GM12878 (cell line): ENCODE measurements around the gene KCNIP3. TPM values are rescaled to one million over a fixed set of nuclear protein-coding genes. Genes with fewer than 3 reads are reported as not detected.

Experiments used
- ATAC-seq: fragments of 200-7000 bp; cut with Tn5 transposase; 3 replicates; pipeline ENCODE4 v1.9.1; 2020; ENCODE audit warnings: mild to moderate bottlenecking, moderate library complexity
- BruUV-seq: library from RNA; stranded (reverse); fragments of 400-500 nt; replicated peaks from 2 replicates; lab custom pipeline; 2021; lab: Mats Ljungman, UMichigan
- CTCF ChIA-PET: fragments of 300-600 bp; sonication (Branson Sonifier 250); formaldehyde crosslinking; extraction: SDS; loops from one replicate; lab custom pipeline; 2021; ENCODE audit warnings: inconsistent platforms; lab: Yijun Ruan, JAX
- POLR2A ChIA-PET: fragments of 350-600 bp; formaldehyde crosslinking; extraction: SDS; loops from one replicate; lab custom pipeline; 2021; ENCODE audit warnings: inconsistent platforms; lab: Charles Lee
- RAD21 ChIA-PET: fragments of 300-600 bp; sonication (Branson Sonifier 250); formaldehyde crosslinking; loops from one replicate; lab custom pipeline; 2023; ENCODE audit warnings: antibody characterized with exemption; ENCODE audit not compliant: unreplicated experiment; lab: Charles Lee
- SMC1A ChIA-PET: fragments of 300-600 bp; sonication (Branson Sonifier 250); formaldehyde crosslinking; loops from one replicate; lab custom pipeline; 2023; ENCODE audit not compliant: unreplicated experiment, uncharacterized antibody; lab: Charles Lee
- DNase-seq: peaks from one replicate; pipeline ENCODE4 v3.0.0-alpha.2; 2011; ENCODE audit warnings: low read depth, low spot score
- FAIRE-seq: peaks from 3 replicates; lab custom pipeline; 2011; peaks lifted over from hg19 to GRCh38; lab: Jason Lieb, UNC
- H2AFZ ChIP-seq: 2 replicates; pipeline ENCODE4 v1.6.0; 2011; ENCODE audit warnings: low read depth, low read length, control low read depth; ENCODE audit not compliant: control insufficient read depth
- H3K27ac ChIP-seq: 2 replicates; pipeline ENCODE4 v1.5.1; 2011; ENCODE audit warnings: control low read depth; ENCODE audit not compliant: control insufficient read depth, insufficient read depth
- H3K27me3 ChIP-seq, 2 experiments: replicated peaks in 1 of 2; 2 replicates each; pipeline versions ENCODE4 v1.6.0 to v1.6.1; 2011; ENCODE audit warnings: low read length in 1 of 2; ENCODE audit not compliant: control insufficient read depth in 2 of 2, insufficient read depth in 2 of 2
- H3K36me3 ChIP-seq, 2 experiments: 2 replicates each; pipeline ENCODE4 v1.5.1; 2011; ENCODE audit warnings: low read length in 1 of 2; ENCODE audit not compliant: control insufficient read depth in 2 of 2, insufficient read depth in 2 of 2
- H3K4me1 ChIP-seq: 2 replicates; pipeline ENCODE4 v1.6.1; 2011; ENCODE audit warnings: mild to moderate bottlenecking, low read length, moderate library complexity, mixed read lengths; ENCODE audit not compliant: control insufficient read depth, insufficient read depth
- H3K4me2 ChIP-seq: 2 replicates; pipeline ENCODE4 v1.6.0; 2011; ENCODE audit warnings: control low read depth; ENCODE audit not compliant: control insufficient read depth, insufficient read depth
- H3K4me3 ChIP-seq: fragments of 200-600 bp; sonication (generic); 2 replicates; pipeline ENCODE4 v1.5.1; 2016
- H3K79me2 ChIP-seq: 2 replicates; pipeline ENCODE4 v1.6.0; 2011; ENCODE audit warnings: low read length; ENCODE audit not compliant: control insufficient read depth, insufficient read depth
- H3K9ac ChIP-seq: 2 replicates; pipeline ENCODE4 v1.8.0; 2011; ENCODE audit warnings: low read length, control low read depth, mixed read lengths; ENCODE audit not compliant: control insufficient read depth, insufficient read depth
- H3K9me3 ChIP-seq: replicated peaks from 3 replicates; pipeline ENCODE4 v1.5.1; 2011; ENCODE audit warnings: mild to moderate bottlenecking, low read length; ENCODE audit not compliant: control insufficient read depth, insufficient read depth
- H4K20me1 ChIP-seq: 2 replicates; pipeline ENCODE4 v1.6.0; 2011; ENCODE audit not compliant: control insufficient read depth, insufficient read depth
- BCLAF1 ChIP-seq: fragments of 450-650 bp; IDR thresholded peaks from 2 replicates; pipeline ENCODE4 v1.6.1; 2017; ENCODE audit warnings: antibody characterized with exemption, mild to moderate bottlenecking, moderate library complexity
- CTCF ChIP-seq, 3 experiments: IDR thresholded peaks in 2 of 3; conservative IDR thresholded peaks in 1 of 3; 2 replicates each; pipeline ENCODE4 v1.5.1; 2011; ENCODE audit warnings: low read depth in 3 of 3, low read length in 3 of 3, mild to moderate bottlenecking in 3 of 3, control low read depth in 2 of 3, moderate library complexity in 2 of 3, inconsistent platforms in 1 of 3, mixed read lengths in 1 of 3; ENCODE audit not compliant: control insufficient read depth in 2 of 3, insufficient read depth in 1 of 3; ENCODE audit errors: extremely low read depth in 1 of 3
- EZH2 ChIP-seq: IDR thresholded peaks from 2 replicates; pipeline ENCODE4 v1.6.1; 2012; ENCODE audit warnings: low read depth, mild to moderate bottlenecking, control low read depth, inconsistent platforms, low read length, borderline replicate concordance; ENCODE audit not compliant: control insufficient read depth
- JUND ChIP-seq: IDR thresholded peaks from 2 replicates; pipeline ENCODE4 v1.6.1; 2012; ENCODE audit warnings: low read depth, mild to moderate bottlenecking, low read length, improper control_type of control experiment, moderate library complexity
- ZNF24 ChIP-seq: fragments of 450-650 bp; IDR thresholded peaks from 2 replicates; pipeline ENCODE4 v1.6.1; 2017; ENCODE audit warnings: antibody characterized with exemption, mild to moderate bottlenecking
- ZNF687 ChIP-seq: fragments of 450-650 bp; IDR thresholded peaks from 2 replicates; pipeline ENCODE4 v1.6.1; 2017; ENCODE audit warnings: mild to moderate bottlenecking, moderate library complexity
- WGBS: methylation state at CpG from one replicate; pipeline ENCODE4 v1.1.6; 2016; ENCODE audit warnings: low lambda C conversion rate; ENCODE audit not compliant: insufficient replicate concordance, insufficient coverage; ENCODE audit errors: missing lambda C conversion rate; 5-methylcytosine and 5-hydroxymethylcytosine counted together
- in situ Hi-C: fragments of 300-500 bp; cut with MboI; formaldehyde crosslinking; loops from 9 replicates; pipeline ENCODE4 v1.14.3; 2018; ENCODE audit warnings: mixed read lengths
- intact Hi-C: fragments of 100-400 bp; cut with micrococcal nuclease; formaldehyde crosslinking; loops from one replicate; pipeline ENCODE4 v1.14.2; 2022; ENCODE audit not compliant: unreplicated experiment
- polyA plus RNA-seq, 11 experiments: library from polyadenylated mRNA; depleted of rRNA in 4 of 11; unstranded in 6 of 11; stranded (reverse) in 5 of 11; fragments of >200 nt; fragmentation: Nextera tagmentation in 4 of 11; fragmentation: Illumina TruSeq in 1 of 11; extraction: Ambion mirVana in 4 of 11; extraction: Trizol in 1 of 11; gene quantifications; 1 replicate in 1 of 11; 2 replicates in 10 of 11; pipeline versions ENCODE4 v1.2.1 to v1.2.3, GENCODE V29; 2011 to 2016; ENCODE audit warnings: inconsistent platforms in 2 of 11, missing spikeins in 2 of 11, low read depth in 1 of 11
- total RNA-seq, 4 experiments: library from RNA; depleted of rRNA in 3 of 4; stranded (reverse); fragments of >200 nt in 3 of 4; fragmentation: Illumina TruSeq in 1 of 4; extraction: Trizol in 1 of 4; gene quantifications; 2 replicates each; pipeline versions ENCODE4 v1.2.1 to v1.2.3, GENCODE V29; 2013 to 2021

KCNIP3 gene
- total and polyA plus RNA-seq, 10 of the 15 experiments (the other 5 are each of a cell fraction or from before 2014, with no cell fraction given), result not detected

- peaks cover 0 to 1% of the 10 kb centered on the region in 2 experiments; a peak in 1 of 4 replicates for H3K27me3 ChIP-seq
- 15% methylated on average over 8 of the region's 8 CpGs for WGBS
- CTCF ChIA-PET, result interaction anchor here (1.6 to 2.0 kb wide), 2 partner anchors 8 to 10 kb away, joined by 5 read pairs; no protein-coding TSS in a partner anchor
- no peaks in the 10 kb centered on the region for H3K4me1 ChIP-seq
- ATAC-seq, result no peak; the same call in 2 of the 3 replicates
- H3K36me3 ChIP-seq, result no peaks in the 10 kb centered on the region
- no TSS peak for BruUV-seq
- DNase-seq, result no peak
- H4K20me1 ChIP-seq, result no peaks in the 10 kb centered on the region
- intact Hi-C loops, result no loop called here
- in situ Hi-C loops, result no loop called here
- TF ChIP-seq CTCF (IDR thresholded peaks at IDR 0.05 in 2 of 3, conservative IDR thresholded peaks at IDR 0.05 in 1 of 3; ENCODE audit: control insufficient read depth in 2 of 3, extremely low read depth in 1 of 3, insufficient read depth in 1 of 3, low read depth in 3 of 3, low read length in 3 of 3), result peak in 2 of 3 experiments; percentile 22 to 26; a peak in 2 of 6 replicates
- no peak for TF ChIP-seq JUND
- TF ChIP-seq, all 136 proteins: peak for 1
- no peak for FAIRE-seq
- H3K9me3 ChIP-seq, result no peaks in the 10 kb centered on the region
- ChIA-PET SMC1A (no interaction called here), POLR2A (no interaction called here), RAD21 (no interaction called here)
- no peak overlapping the region for H3K27ac ChIP-seq
- H3K4me2 ChIP-seq, result no peak overlapping the region
- H3K9ac ChIP-seq, result no peak overlapping the region
- H2AFZ ChIP-seq, result no peak overlapping the region
- no peaks in the 10 kb centered on the region for H3K79me2 ChIP-seq
- no peak overlapping the region for H3K4me3 ChIP-seq
Observed at GRCh38 chr2:95379371-95379831, 82.3 kb downstream of the KCNIP3 start.

GRCh38 chr2:95380280-95380679 lies 83.1 kb downstream of the KCNIP3 start:
- FAIRE-seq, result no peak
- H3K27me3 ChIP-seq, result peaks cover 0 to 1% of the 10 kb centered on the region in 2 experiments; a peak in 1 of 4 replicates
- no peak for ATAC-seq
- DNase-seq, result no peak
- H3K79me2 ChIP-seq, result no peaks in the 10 kb centered on the region
- intact Hi-C loops (no loop called here), in situ Hi-C loops (no loop called here)
- no peak overlapping the region for H3K4me2 ChIP-seq
- no peak overlapping the region for H2AFZ ChIP-seq
- SMC1A ChIA-PET, result no interaction called here
- 5% methylated on average over 5 of the region's 5 CpGs for WGBS
- H3K9me3 ChIP-seq, result no peaks in the 10 kb centered on the region
- H3K4me1 ChIP-seq, result no peaks in the 10 kb centered on the region
- H3K4me3 ChIP-seq, result no peak overlapping the region
- H3K27ac ChIP-seq, result no peak overlapping the region
- CTCF ChIA-PET, result interaction anchor here (2.0 kb wide), 1 partner anchor 9 kb away, joined by 5 read pairs; no protein-coding TSS in a partner anchor
- H3K9ac ChIP-seq, result no peak overlapping the region
- POLR2A ChIA-PET, result no interaction called here
- BruUV-seq, result no TSS peak
- H4K20me1 ChIP-seq, result no peaks in the 10 kb centered on the region
- H3K36me3 ChIP-seq, result no peaks in the 10 kb centered on the region
- RAD21 ChIA-PET, result no interaction called here
- no peak for TF ChIP-seq BCLAF1
- no peak for TF ChIP-seq ZNF24
- TF ChIP-seq ZNF687, result no peak
- TF ChIP-seq JUND, result no peak
- no peak for TF ChIP-seq EZH2
